HEK293T (cell line): ENCODE results near the gene RPUSD2.
A peak's percentile ranks its signal among the peaks of the same experiment; 100 is the strongest.

Experiments
- CTCF ChIA-PET: fragments of 350-600 bp; formaldehyde crosslinking; extraction: SDS; loops from one replicate; lab custom pipeline; 2021; ENCODE audit warnings: antibody characterized with exemption, inconsistent platforms; lab: Yijun Ruan, JAX
- POLR2A ChIA-PET: fragments of 350-600 bp; formaldehyde crosslinking; extraction: SDS; loops from one replicate; lab custom pipeline; 2020; ENCODE audit warnings: antibody characterized with exemption, inconsistent platforms; lab: Yijun Ruan, JAX
- DNase-seq: peaks from one replicate; pipeline ENCODE4 v3.0.0; 2012; ENCODE audit warnings: mixed read lengths; ENCODE audit errors: extremely low spot score
- ARNT ChIP-seq: fragments of 450-650 bp; IDR thresholded peaks from 2 replicates; pipeline ENCODE4 v1.6.1; 2017; ENCODE audit warnings: mild to moderate bottlenecking
- BHLHE40 ChIP-seq: fragments of 450-650 bp; IDR thresholded peaks from 2 replicates; pipeline ENCODE4 v1.6.1; 2016; ENCODE audit warnings: mild to moderate bottlenecking, moderate library complexity, borderline replicate concordance
- CTBP1 ChIP-seq: fragments of 450-650 bp; IDR thresholded peaks from 2 replicates; pipeline ENCODE4 v1.6.1; 2016; ENCODE audit warnings: borderline replicate concordance
- ELF4 ChIP-seq: fragments of 450-650 bp; IDR thresholded peaks from 2 replicates; pipeline ENCODE4 v1.6.1; 2017; ENCODE audit warnings: antibody characterized with exemption
- FOXA1 ChIP-seq: fragments of 450-650 bp; IDR thresholded peaks from 2 replicates; pipeline ENCODE4 v1.6.1; 2016; ENCODE audit warnings: mild to moderate bottlenecking
- FOXK2 ChIP-seq: fragments of 450-650 bp; IDR thresholded peaks from 2 replicates; pipeline ENCODE4 v1.6.1; 2016; ENCODE audit warnings: mild to moderate bottlenecking
- FOXM1 ChIP-seq: fragments of 450-650 bp; IDR thresholded peaks from 2 replicates; pipeline ENCODE4 v1.6.1; 2017; ENCODE audit warnings: mild to moderate bottlenecking, borderline replicate concordance
- HDGF ChIP-seq: fragments of 450-650 bp; IDR thresholded peaks from 2 replicates; pipeline ENCODE4 v1.6.1; 2017; ENCODE audit warnings: antibody characterized with exemption, borderline replicate concordance
- L3MBTL2 ChIP-seq: fragments of 450-650 bp; conservative IDR thresholded peaks from 2 replicates; pipeline ENCODE4 v1.6.1; 2016; ENCODE audit warnings: mild to moderate bottlenecking
- LEF1 ChIP-seq: fragments of 450-650 bp; IDR thresholded peaks from 2 replicates; pipeline ENCODE4 v1.6.1; 2017; ENCODE audit warnings: mild to moderate bottlenecking, borderline replicate concordance
- NFRKB ChIP-seq: fragments of 450-650 bp; IDR thresholded peaks from 2 replicates; pipeline ENCODE4 v1.6.1; 2016; ENCODE audit warnings: mild to moderate bottlenecking, moderate library complexity
- PKNOX1 ChIP-seq: fragments of 450-650 bp; IDR thresholded peaks from 2 replicates; pipeline ENCODE4 v1.6.1; 2016
- SP1 ChIP-seq: fragments of 450-650 bp; IDR thresholded peaks from 2 replicates; pipeline ENCODE4 v1.6.1; 2017
- SUZ12 ChIP-seq: fragments of 450-650 bp; IDR thresholded peaks from 2 replicates; pipeline ENCODE4 v1.6.1; 2016; ENCODE audit warnings: mild to moderate bottlenecking
- TARDBP ChIP-seq: fragments of 450-650 bp; IDR thresholded peaks from 2 replicates; pipeline ENCODE4 v1.6.1; 2016
- ZNF384 ChIP-seq: fragments of 450-650 bp; IDR thresholded peaks from 2 replicates; pipeline ENCODE4 v1.6.1; 2016

RPUSD2 gene

GRCh38 chr15:40558952-40559742 lies 10.0 kb upstream of the RPUSD2 start:
- no peak for DNase-seq
- TF ChIP-seq CTBP1 = no peak
- TF ChIP-seq TARDBP = no peak
- TF ChIP-seq ELF4 = no peak
- TF ChIP-seq ARNT = no peak
- no peak for TF ChIP-seq NFRKB
- no peak for TF ChIP-seq L3MBTL2
- TF ChIP-seq ZNF384 = no peak
- no peak for TF ChIP-seq SUZ12
- no peak for TF ChIP-seq SP1
- TF ChIP-seq PKNOX1 = no peak
- TF ChIP-seq LEF1 = no peak
- no peak for TF ChIP-seq BHLHE40
- no peak for TF ChIP-seq FOXM1
- no peak for TF ChIP-seq FOXA1
- TF ChIP-seq FOXK2 = no peak
- no peak for TF ChIP-seq HDGF
- POLR2A ChIA-PET = interaction anchor here (1.9 kb wide), 1 partner anchor 10 kb away, joined by 7 read pairs; the partner anchor contains the start of gene RPUSD2
- CTCF ChIA-PET = interaction anchor here (1.0 kb wide), 1 partner anchor 10 kb away, joined by 3 read pairs; the partner anchor contains the start of gene RPUSD2

DNA sequence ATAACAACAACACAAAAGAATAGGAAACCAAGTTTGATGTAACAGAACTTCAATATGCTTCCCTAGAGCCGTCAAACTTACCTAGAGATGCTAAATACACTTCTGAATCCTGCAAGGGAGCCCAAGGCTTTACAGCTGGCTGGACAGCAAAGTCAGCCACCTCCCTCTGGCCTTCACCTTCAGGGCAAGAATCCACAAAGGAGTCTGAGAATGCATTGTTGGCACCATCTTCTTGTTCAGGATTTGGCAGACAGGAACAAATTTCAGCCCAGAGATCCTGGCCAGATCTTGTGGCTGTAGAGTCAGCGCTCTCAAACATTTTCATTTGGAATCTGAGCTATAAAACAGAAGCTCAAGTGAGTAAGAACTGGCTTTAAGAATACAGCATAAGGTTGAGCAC lies 6.4 kb upstream of the RPUSD2 start:
- ChIA-PET CTCF (no interaction called here), POLR2A (no interaction called here)
- TF ChIP-seq HDGF (no peak), PKNOX1 (no peak), BHLHE40 (no peak), CTBP1 (no peak), FOXK2 (no peak), ARNT (no peak), ELF4 (no peak), NFRKB (no peak), TARDBP (no peak), LEF1 (no peak)
- DNase-seq = no peak

DNA sequence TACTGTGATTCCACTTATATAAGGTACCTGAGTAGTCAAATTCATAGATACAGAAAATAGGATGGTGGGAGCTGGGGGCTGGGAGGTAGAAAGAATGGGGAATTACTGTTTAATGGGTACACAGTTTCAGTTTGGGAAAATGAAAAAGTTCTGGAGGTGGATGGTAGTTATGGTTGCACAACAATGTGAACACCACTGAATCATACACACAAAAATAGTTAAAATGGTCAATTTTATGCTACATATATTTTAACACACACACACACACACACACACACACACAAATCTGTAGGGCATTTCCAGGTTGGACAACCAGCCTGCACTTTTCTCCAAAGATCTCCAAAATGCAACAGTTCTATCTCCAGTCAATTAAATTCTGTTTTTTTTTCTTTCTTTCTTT lies 5.7 kb upstream of the RPUSD2 start:
- ChIA-PET CTCF (no interaction called here), POLR2A (no interaction called here)
- TF ChIP-seq TARDBP = no peak
- no peak for DNase-seq

DNA sequence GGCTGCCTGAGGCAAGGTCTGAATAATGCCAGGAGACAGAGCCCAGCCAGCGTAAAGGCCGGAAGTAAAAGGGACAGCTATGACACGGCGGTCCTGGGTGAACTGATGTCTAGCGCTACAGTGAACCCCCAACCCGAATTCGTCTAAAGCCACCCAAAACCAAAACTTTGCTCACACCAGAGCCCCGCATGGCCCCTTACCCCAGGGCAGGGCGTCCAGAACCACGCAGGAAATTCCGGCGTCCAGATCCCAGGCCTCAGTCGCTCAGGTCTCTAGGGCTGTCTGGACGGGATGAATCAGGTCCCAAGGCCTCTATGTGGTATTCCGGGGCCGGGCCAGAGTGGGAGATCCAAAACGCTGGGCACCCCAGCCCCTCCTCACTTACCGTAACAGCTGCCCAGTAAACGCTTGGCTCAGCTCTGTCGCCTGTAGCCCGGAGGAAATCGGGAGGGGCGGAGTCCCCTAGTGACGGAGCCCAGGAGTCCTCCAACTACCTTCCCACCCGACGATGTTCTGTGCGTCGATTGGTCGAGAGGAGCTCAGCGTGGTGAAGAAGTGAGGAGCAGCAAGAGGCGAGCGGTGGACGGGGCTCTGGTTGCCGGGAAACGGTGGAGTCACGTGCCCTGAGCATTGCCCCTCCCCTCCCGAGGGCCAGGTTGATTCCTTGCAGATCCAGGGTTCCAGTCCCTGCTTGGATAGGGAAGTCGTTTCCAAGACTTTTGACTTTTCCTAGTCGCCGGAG lies 4.3 kb upstream of the RPUSD2 start, which contains the start of gene CCDC32:
CCDC32 (minus strand) TSS at position 452 of the 742 bp plus-strand sequence. CDS start 2,027 bp downstream, outside the sequence.
- POLR2A ChIA-PET = interaction anchor here (0.9 to 1.3 kb wide), 7 partner anchors 15 to 125 kb away, joined by 3 to 7 read pairs (median 3); no protein-coding TSS in a partner anchor
- TF ChIP-seq NFRKB = no peak
- no peak for TF ChIP-seq ARNT
- TF ChIP-seq SUZ12 = no peak
- TF ChIP-seq CTBP1 = no peak
- TF ChIP-seq SP1 = no peak
- no peak for TF ChIP-seq FOXK2
- TF ChIP-seq HDGF = no peak
- TF ChIP-seq ZNF384 = no peak
- TF ChIP-seq FOXA1 = no peak
- TF ChIP-seq BHLHE40 = no peak
- TF ChIP-seq L3MBTL2 = peak; percentile 66
- TF ChIP-seq FOXM1 = no peak
- TF ChIP-seq PKNOX1 = peak; percentile 8; the same call in 1 of the 2 replicates
- TF ChIP-seq LEF1 = no peak

GRCh38 chr15:40565333-40566238 lies 3.5 kb upstream of the RPUSD2 start:
- TF ChIP-seq PKNOX1 (peak; percentile 45), NFRKB (no peak), SUZ12 (no peak), ELF4 (no peak), FOXK2 (no peak)
- no peak for DNase-seq
- CTCF ChIA-PET = interaction anchor here (0.5 kb wide), 1 partner anchor 14 kb away, joined by 4 read pairs; no protein-coding TSS in a partner anchor
- POLR2A ChIA-PET = interaction anchor here (0.9 to 1.3 kb wide), 6 partner anchors 15 to 88 kb away, joined by 3 to 7 read pairs (median 3); no protein-coding TSS in a partner anchor

More for the DNA sequence above, 4.3 kb upstream of the RPUSD2 start, which contains the start of gene CCDC32:
- CTCF ChIA-PET = no interaction called here
- DNase-seq = peak; percentile 92
